Body of pancreas (tissue), 4 donors: ENCODE data around the gene CCDC85C.

Experiments
- POLR2A ChIP-seq, 3 donors: fragments of 450-650 bp; IDR thresholded peaks; one replicate each; pipeline ENCODE4 v1.6.1; 2016; ENCODE audit warnings: antibody characterized with exemption in 3 of 3, mild to moderate bottlenecking in 2 of 3
- TF ChIP-seq, protein P1 (sequence below), 7 experiments: fragments of 450-650 bp in 4 of 7; fragments of 200-600 bp in 3 of 7; sonication (generic) in 3 of 7; IDR thresholded peaks; one replicate each; pipeline ENCODE4 v1.5.1; 2016 to 2019; ENCODE audit warnings: antibody characterized with exemption in 7 of 7

DNA sequence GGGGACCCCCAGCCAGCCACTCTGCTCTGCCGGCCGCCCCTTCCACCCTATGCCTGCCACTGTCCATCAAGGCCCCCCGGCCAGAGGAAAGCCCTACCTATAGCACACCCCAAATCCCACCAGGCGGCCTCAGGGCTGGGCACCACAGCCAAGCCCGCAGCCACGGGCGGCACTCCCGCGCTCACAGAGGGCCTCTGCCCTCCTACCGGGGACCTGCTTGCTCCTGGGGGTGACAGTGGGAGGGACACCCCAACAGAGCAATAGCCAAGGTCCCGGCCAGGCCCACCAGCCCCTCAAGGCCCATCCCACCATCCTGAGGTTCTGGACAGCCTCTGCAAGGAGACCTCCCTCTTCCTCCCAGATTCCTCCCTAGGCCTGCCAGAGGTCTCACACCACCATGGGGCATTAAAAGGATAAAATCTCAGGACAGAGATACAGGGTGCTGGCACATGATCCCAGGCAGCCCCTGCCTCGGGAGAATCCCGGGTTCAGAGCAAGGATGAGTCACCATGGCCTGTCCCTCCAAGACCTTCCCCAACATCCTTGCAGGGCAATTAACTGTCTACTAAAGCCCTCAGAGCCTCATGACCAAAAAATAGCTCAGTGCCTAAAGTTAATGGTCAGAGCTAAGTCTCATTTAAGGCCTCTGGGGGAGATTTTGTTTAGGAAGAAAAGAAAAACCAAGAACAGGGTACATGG lies 17.1 kb downstream of the CCDC85C start:
- TF ChIP-seq, protein P1, sequence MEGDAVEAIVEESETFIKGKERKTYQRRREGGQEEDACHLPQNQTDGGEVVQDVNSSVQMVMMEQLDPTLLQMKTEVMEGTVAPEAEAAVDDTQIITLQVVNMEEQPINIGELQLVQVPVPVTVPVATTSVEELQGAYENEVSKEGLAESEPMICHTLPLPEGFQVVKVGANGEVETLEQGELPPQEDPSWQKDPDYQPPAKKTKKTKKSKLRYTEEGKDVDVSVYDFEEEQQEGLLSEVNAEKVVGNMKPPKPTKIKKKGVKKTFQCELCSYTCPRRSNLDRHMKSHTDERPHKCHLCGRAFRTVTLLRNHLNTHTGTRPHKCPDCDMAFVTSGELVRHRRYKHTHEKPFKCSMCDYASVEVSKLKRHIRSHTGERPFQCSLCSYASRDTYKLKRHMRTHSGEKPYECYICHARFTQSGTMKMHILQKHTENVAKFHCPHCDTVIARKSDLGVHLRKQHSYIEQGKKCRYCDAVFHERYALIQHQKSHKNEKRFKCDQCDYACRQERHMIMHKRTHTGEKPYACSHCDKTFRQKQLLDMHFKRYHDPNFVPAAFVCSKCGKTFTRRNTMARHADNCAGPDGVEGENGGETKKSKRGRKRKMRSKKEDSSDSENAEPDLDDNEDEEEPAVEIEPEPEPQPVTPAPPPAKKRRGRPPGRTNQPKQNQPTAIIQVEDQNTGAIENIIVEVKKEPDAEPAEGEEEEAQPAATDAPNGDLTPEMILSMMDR (IDR thresholded peaks at IDR 0.05), result no peak
- no peak for TF ChIP-seq POLR2A (IDR thresholded peaks at IDR 0.05)
